SU-DHL-6 (cell line): Measurements from ENCODE around the gene AMOTL1.

Source experiments
- H2AFZ ChIP-seq: fragments of 200-600 bp; sonication (generic); 2 replicates; pipeline ENCODE4 v1.6.1; 2014; ENCODE audit warnings: low read depth, mild to moderate bottlenecking, moderate library complexity, mixed read lengths, antibody characterized with exemption, low read length; ENCODE audit not compliant: severe bottlenecking
- H3F3A ChIP-seq: fragments of 200-600 bp; shearing (Covaris generic); 2 replicates; pipeline ENCODE4 v1.6.0; 2016; ENCODE audit warnings: antibody characterized with exemption, mild to moderate bottlenecking; ENCODE audit not compliant: insufficient read depth
- H3K27ac ChIP-seq: fragments of 200-600 bp; sonication (generic); 2 replicates; pipeline ENCODE4 v1.5.1; 2016; ENCODE audit warnings: low read depth, mild to moderate bottlenecking, low read length, moderate library complexity, mixed read lengths
- H3K27me3 ChIP-seq: fragments of 200-600 bp; sonication (generic), shearing (Covaris generic); 2 replicates; pipeline ENCODE4 v1.6.0; 2014; ENCODE audit warnings: mild to moderate bottlenecking, low read length
- H3K36me3 ChIP-seq: fragments of 200-600 bp; sonication (generic); 2 replicates; pipeline ENCODE4 v1.6.1; 2014; ENCODE audit warnings: mild to moderate bottlenecking, low read length, mixed read lengths
- H3K4me2 ChIP-seq: fragments of 300-600, 200-600 bp; shearing (Covaris generic), sonication (generic); 2 replicates; pipeline ENCODE4 v1.6.0; 2014; ENCODE audit warnings: low read length, low read depth, mild to moderate bottlenecking; ENCODE audit not compliant: poor library complexity, severe bottlenecking
- H3K4me3 ChIP-seq: fragments of 200-600 bp; sonication (generic); 2 replicates; pipeline ENCODE4 v1.5.1; 2014; ENCODE audit warnings: antibody characterized with exemption, low read length, mild to moderate bottlenecking, mixed read lengths; ENCODE audit not compliant: insufficient read depth, poor library complexity, severe bottlenecking
- H3K79me2 ChIP-seq: fragments of 200-600 bp; sonication (generic); 2 replicates; pipeline ENCODE4 v1.6.1; 2014; ENCODE audit warnings: mild to moderate bottlenecking, low read length, moderate library complexity; ENCODE audit not compliant: insufficient read depth
- H3K9ac ChIP-seq: fragments of 200-600 bp; sonication (generic); 2 replicates; pipeline ENCODE4 v1.7.0; 2014; ENCODE audit warnings: mild to moderate bottlenecking, low read length
- H3K9me2 ChIP-seq: fragments of 200-600 bp; sonication (generic); replicated peaks from 2 replicates; pipeline ENCODE4 v1.6.1; 2014; ENCODE audit warnings: low read length; ENCODE audit not compliant: insufficient read depth
- H3K9me3 ChIP-seq: fragments of 200-600 bp; sonication (generic); 2 replicates; pipeline ENCODE4 v1.6.1; 2014; ENCODE audit warnings: low read length, mixed read lengths; ENCODE audit not compliant: insufficient read depth
- H4K20me1 ChIP-seq: fragments of 200-600 bp; sonication (generic); 2 replicates; pipeline ENCODE4 v1.6.1; 2014; ENCODE audit warnings: low read depth, mild to moderate bottlenecking, antibody characterized with exemption, low read length, moderate library complexity, mixed read lengths
- EZH2phosphoT487 ChIP-seq: fragments of 200-600 bp; sonication (generic), shearing (Covaris generic); conservative IDR thresholded peaks from 2 replicates; pipeline ENCODE4 v1.6.1; 2018; ENCODE audit warnings: mild to moderate bottlenecking, antibody characterized with exemption, low read length, moderate library complexity, mixed read lengths
- TF ChIP-seq, protein P1 (sequence below): fragments of 200-600 bp; sonication (generic); IDR thresholded peaks from one replicate; pipeline ENCODE4 v1.5.1; 2017; ENCODE audit warnings: antibody characterized with exemption, mild to moderate bottlenecking, low read length, moderate library complexity; ENCODE audit not compliant: insufficient read depth, poor library complexity, severe bottlenecking

Gene AMOTL1

DNA sequence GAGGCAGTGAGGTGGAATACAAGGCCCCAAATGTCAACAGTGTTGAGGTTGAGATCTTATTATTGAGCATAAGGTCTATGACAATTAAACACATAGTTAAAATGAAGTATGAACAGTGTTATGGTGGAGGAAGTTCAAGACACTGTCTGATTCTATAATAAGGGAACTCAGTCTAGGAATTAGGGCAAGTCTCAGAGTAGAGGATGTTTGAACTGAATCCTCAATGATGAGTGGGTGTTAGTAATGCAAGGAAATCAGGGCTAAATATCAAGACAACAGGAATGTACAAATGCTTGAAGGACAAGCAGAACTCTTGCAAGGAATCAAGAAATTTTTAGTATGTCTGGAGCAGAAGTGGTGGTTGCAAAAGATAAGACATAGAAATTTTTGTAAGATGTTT lies 152.2 kb downstream of the AMOTL1 start:
- no peaks in the 10 kb centered on the region for H3K79me2 ChIP-seq
- H3K4me2 ChIP-seq = no peak overlapping the region
- H3F3A ChIP-seq = no peaks in the 10 kb centered on the region
- no peak overlapping the region for H3K4me3 ChIP-seq
- no peak overlapping the region for H3K27ac ChIP-seq
- no peaks in the 10 kb centered on the region for H4K20me1 ChIP-seq
- no peaks in the 10 kb centered on the region for H3K36me3 ChIP-seq
- no peak overlapping the region for H2AFZ ChIP-seq
- H3K27me3 ChIP-seq = no peaks in the 10 kb centered on the region
- no peaks in the 10 kb centered on the region for H3K9me2 ChIP-seq
- no peak overlapping the region for H3K9ac ChIP-seq
- TF ChIP-seq EZH2phosphoT487 = no peak
- TF ChIP-seq, protein P1, sequence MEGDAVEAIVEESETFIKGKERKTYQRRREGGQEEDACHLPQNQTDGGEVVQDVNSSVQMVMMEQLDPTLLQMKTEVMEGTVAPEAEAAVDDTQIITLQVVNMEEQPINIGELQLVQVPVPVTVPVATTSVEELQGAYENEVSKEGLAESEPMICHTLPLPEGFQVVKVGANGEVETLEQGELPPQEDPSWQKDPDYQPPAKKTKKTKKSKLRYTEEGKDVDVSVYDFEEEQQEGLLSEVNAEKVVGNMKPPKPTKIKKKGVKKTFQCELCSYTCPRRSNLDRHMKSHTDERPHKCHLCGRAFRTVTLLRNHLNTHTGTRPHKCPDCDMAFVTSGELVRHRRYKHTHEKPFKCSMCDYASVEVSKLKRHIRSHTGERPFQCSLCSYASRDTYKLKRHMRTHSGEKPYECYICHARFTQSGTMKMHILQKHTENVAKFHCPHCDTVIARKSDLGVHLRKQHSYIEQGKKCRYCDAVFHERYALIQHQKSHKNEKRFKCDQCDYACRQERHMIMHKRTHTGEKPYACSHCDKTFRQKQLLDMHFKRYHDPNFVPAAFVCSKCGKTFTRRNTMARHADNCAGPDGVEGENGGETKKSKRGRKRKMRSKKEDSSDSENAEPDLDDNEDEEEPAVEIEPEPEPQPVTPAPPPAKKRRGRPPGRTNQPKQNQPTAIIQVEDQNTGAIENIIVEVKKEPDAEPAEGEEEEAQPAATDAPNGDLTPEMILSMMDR = no peak
- no peaks in the 10 kb centered on the region for H3K9me3 ChIP-seq

GRCh38 chr11:94922321-94923003 lies 154.3 kb downstream of the AMOTL1 start:
- TF ChIP-seq EZH2phosphoT487 = no peak
- TF ChIP-seq, protein P1 = no peak
- no peaks in the 10 kb centered on the region for H4K20me1 ChIP-seq
- H2AFZ ChIP-seq = no peak overlapping the region
- no peaks in the 10 kb centered on the region for H3K79me2 ChIP-seq
- H3K4me2 ChIP-seq = no peak overlapping the region
- no peaks in the 10 kb centered on the region for H3F3A ChIP-seq
- no peak overlapping the region for H3K27ac ChIP-seq
- H3K9me2 ChIP-seq = no peaks in the 10 kb centered on the region
- H3K9me3 ChIP-seq = no peaks in the 10 kb centered on the region
- H3K9ac ChIP-seq = no peak overlapping the region
- H3K4me3 ChIP-seq = no peak overlapping the region
- no peaks in the 10 kb centered on the region for H3K27me3 ChIP-seq
- no peaks in the 10 kb centered on the region for H3K36me3 ChIP-seq

DNA sequence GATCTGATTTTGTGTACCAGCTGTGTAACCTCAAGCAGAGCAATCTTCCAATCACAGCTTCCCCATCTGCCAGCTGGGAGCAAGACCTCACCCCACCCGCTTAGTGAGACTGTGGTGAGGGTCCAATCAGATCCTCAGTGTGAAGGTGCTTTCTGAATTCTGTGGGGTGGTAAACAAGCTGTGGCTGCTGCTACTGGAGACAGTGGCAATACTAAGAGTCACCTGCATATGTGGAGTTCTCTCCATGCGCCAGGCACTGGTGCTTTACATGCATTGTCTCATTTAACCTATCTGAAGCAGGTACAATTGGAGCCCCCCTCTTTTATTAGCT lies 154.8 kb downstream of the AMOTL1 start:
- no peaks in the 10 kb centered on the region for H3K27me3 ChIP-seq
- no peak overlapping the region for H3K9ac ChIP-seq
- H3F3A ChIP-seq = no peaks in the 10 kb centered on the region
- H3K36me3 ChIP-seq = no peaks in the 10 kb centered on the region
- no peaks in the 10 kb centered on the region for H3K9me2 ChIP-seq
- H3K4me2 ChIP-seq = no peak overlapping the region
- TF ChIP-seq, protein P1 = no peak
- TF ChIP-seq EZH2phosphoT487 = no peak
- no peak overlapping the region for H2AFZ ChIP-seq
- no peak overlapping the region for H3K27ac ChIP-seq
- no peaks in the 10 kb centered on the region for H4K20me1 ChIP-seq
- H3K9me3 ChIP-seq = no peaks in the 10 kb centered on the region
- no peak overlapping the region for H3K4me3 ChIP-seq
- no peaks in the 10 kb centered on the region for H3K79me2 ChIP-seq
